ENCODE measurements around the gene YKT6. TPM values are rescaled to one million over a fixed set of nuclear protein-coding genes. Genes with fewer than 3 reads are reported as not detected.

The YKT6 gene
- total and polyA plus RNA-seq, 8 donors: 57.0 to 88.2 (median 65.4) TPM

- Histone ChIP-seq H3K27ac (no peak overlapping the region), H3K4me3 (no peak overlapping the region), H3K4me1 (no peaks in the 10 kb centered on the region), H3K9me3 (no peaks in the 10 kb centered on the region), H3K36me3 (no peaks in the 10 kb centered on the region), H3K27me3 (peaks cover 0 to 24% of the 10 kb centered on the region in 2 donors)
- no peak for DNase-seq
- intact Hi-C loops (cut with DNase I): loop anchor here in 1 of 2 donors (5.0 kb wide), 2 partner anchors 235 to 325 kb away; no protein-coding TSS in a partner anchor
- no peak for TF ChIP-seq CTCF (IDR thresholded peaks at IDR 0.05)
- no peak for ATAC-seq
These were observed 41.3 kb downstream of the YKT6 start for GRCh38 chr7:44242091-44242490.

- Histone ChIP-seq H3K4me1 (no peaks in the 10 kb centered on the region), H3K27ac (no peak overlapping the region), H3K27me3 (peaks cover 0 to 10% of the 10 kb centered on the region in 2 donors), H3K4me3 (no peak overlapping the region), H3K9me3 (no peaks in the 10 kb centered on the region), H3K36me3 (no peaks in the 10 kb centered on the region)
- ATAC-seq: no peak
- intact Hi-C loops (cut with DNase I): loop anchor here in 1 of 2 donors (5.0 kb wide), 2 partner anchors 233 to 323 kb away; no protein-coding TSS in a partner anchor
- no peak for DNase-seq
- peak; percentile 27 to 37 for TF ChIP-seq CTCF (IDR thresholded peaks at IDR 0.05)
These were observed 43.5 kb downstream of the YKT6 start for GRCh38 chr7:44244282-44244681.

- H3K27me3 ChIP-seq: peaks cover 0 to 6% of the 10 kb centered on the region in 2 donors
- no peak overlapping the region for H3K4me3 ChIP-seq
- no peak for ATAC-seq
- no peaks in the 10 kb centered on the region for H3K9me3 ChIP-seq
- TF ChIP-seq CTCF (IDR thresholded peaks at IDR 0.05): no peak
- intact Hi-C loops (cut with DNase I): no loop called here
- H3K27ac ChIP-seq: no peak overlapping the region
- no peaks in the 10 kb centered on the region for H3K4me1 ChIP-seq
- DNase-seq: no peak
- no peaks in the 10 kb centered on the region for H3K36me3 ChIP-seq
These were observed 45.8 kb downstream of the YKT6 start for GRCh38 chr7:44246396-44247113.

GRCh38 chr7:44247868-44248651, 47.3 kb downstream of the YKT6 start:
- no peak for TF ChIP-seq CTCF (IDR thresholded peaks at IDR 0.05)
- no peak overlapping the region for H3K4me3 ChIP-seq
- no peaks in the 10 kb centered on the region for H3K9me3 ChIP-seq
- no peaks in the 10 kb centered on the region for H3K27me3 ChIP-seq
- H3K4me1 ChIP-seq: no peaks in the 10 kb centered on the region
- DNase-seq (no peak), ATAC-seq (no peak)
- no peak overlapping the region for H3K27ac ChIP-seq
- no peaks in the 10 kb centered on the region for H3K36me3 ChIP-seq
- intact Hi-C loops (cut with DNase I): no loop called here

GRCh38 chr7:44249639-44250234, 49.0 kb downstream of the YKT6 start:
- no peak for TF ChIP-seq CTCF (IDR thresholded peaks at IDR 0.05)
- H3K4me1 ChIP-seq: no peaks in the 10 kb centered on the region
- no peaks in the 10 kb centered on the region for H3K27me3 ChIP-seq
- H3K9me3 ChIP-seq: no peaks in the 10 kb centered on the region
- no peaks in the 10 kb centered on the region for H3K36me3 ChIP-seq
- intact Hi-C loops (cut with DNase I): no loop called here
- no peak overlapping the region for H3K4me3 ChIP-seq
- no peak for DNase-seq
- no peak overlapping the region for H3K27ac ChIP-seq
- no peak for ATAC-seq

All from left lung (tissue), 10 donors.